Lung (tissue), 12 donors: Measurements from ENCODE around the gene SLC25A48. TPM values are rescaled to one million over a fixed set of nuclear protein-coding genes. Genes with fewer than 3 reads are reported as not detected.

Experiments
- ATAC-seq: fragments of 200-7000 bp; cut with Tn5 transposase; one replicate; pipeline ENCODE4 v1.9.1; 2020; ENCODE audit warnings: moderate number of reproducible peaks; ENCODE audit not compliant: insufficient read depth, low FRiP score
- DNase-seq, 3 donors: peaks; one replicate each; pipeline ENCODE4 v3.0.0-alpha.2; 2013 to 2017
- H3K27ac ChIP-seq, 2 donors: one replicate each; pipeline ENCODE4 v1.5.1; 2013; ENCODE audit warnings: mild to moderate bottlenecking in 2 of 2, moderate library complexity in 2 of 2, control low read depth in 1 of 2, inconsistent platforms in 1 of 2, low read depth in 1 of 2, low read length in 1 of 2
- H3K27me3 ChIP-seq, 3 donors: one replicate each; pipeline ENCODE4 v1.5.1; 2013; ENCODE audit warnings: low read length in 2 of 3; ENCODE audit not compliant: control insufficient read depth in 3 of 3, insufficient read depth in 3 of 3
- H3K36me3 ChIP-seq, 4 donors: one replicate each; pipeline ENCODE4 v1.5.1; 2013; ENCODE audit warnings: low read length in 4 of 4, mild to moderate bottlenecking in 1 of 4, moderate library complexity in 1 of 4; ENCODE audit not compliant: control insufficient read depth in 4 of 4, insufficient read depth in 4 of 4
- H3K4me1 ChIP-seq, 5 donors: one replicate each; pipeline ENCODE4 v1.5.1; 2013; ENCODE audit warnings: low read length in 5 of 5, mild to moderate bottlenecking in 2 of 5, moderate library complexity in 1 of 5; ENCODE audit not compliant: control insufficient read depth in 5 of 5, insufficient read depth in 5 of 5
- H3K4me3 ChIP-seq: one replicate; pipeline ENCODE4 v1.5.1; 2013; ENCODE audit warnings: mild to moderate bottlenecking, control low read depth, moderate library complexity
- H3K9ac ChIP-seq, 2 donors: one replicate each; pipeline ENCODE4 v1.5.1; 2013; ENCODE audit warnings: low read length in 2 of 2, control low read depth in 1 of 2; ENCODE audit not compliant: insufficient read depth in 1 of 2
- H3K9me3 ChIP-seq, 4 donors: one replicate each; pipeline ENCODE4 v1.5.1; 2013; ENCODE audit warnings: low read length in 3 of 4, mild to moderate bottlenecking in 1 of 4, moderate library complexity in 1 of 4; ENCODE audit not compliant: control insufficient read depth in 4 of 4, insufficient read depth in 3 of 4
- WGBS, 2 donors: extraction: QIAGEN DNeasy Blood & Tissue Kit; methylation state at CpG; one replicate each; pipeline ENCODE4 v1.1.7; 2013; 5-methylcytosine and 5-hydroxymethylcytosine counted together
- polyA plus RNA-seq, 2 donors: library from polyadenylated mRNA; stranded (reverse); fragments of 200-250 nt; gene quantifications; one replicate each; pipeline ENCODE4 v1.2.1, GENCODE V29; 2013
- total RNA-seq, 2 donors: library from RNA; depleted of rRNA in 1 of 2; stranded (reverse); fragments of >200 nt in 1 of 2; gene quantifications; one replicate each; pipeline ENCODE4 v1.2.1, GENCODE V29; 2014 to 2021
- TF ChIP-seq, protein P1 (sequence below): IDR thresholded peaks from 2 replicates; pipeline ENCODE4 v1.5.1; 2012; ENCODE audit warnings: mild to moderate bottlenecking; ENCODE audit errors: control extremely low read depth, extremely low read depth
- donor health status: control.
- donor health status: control.
- donor health status: Bipolar disorder and iron deficiency.
- donor health status: healthy.
- donor health status: DM: yes; HTN: yes; CAD: no.

SLC25A48 gene
- total and polyA plus RNA-seq, 4 donors: not detected

DNA sequence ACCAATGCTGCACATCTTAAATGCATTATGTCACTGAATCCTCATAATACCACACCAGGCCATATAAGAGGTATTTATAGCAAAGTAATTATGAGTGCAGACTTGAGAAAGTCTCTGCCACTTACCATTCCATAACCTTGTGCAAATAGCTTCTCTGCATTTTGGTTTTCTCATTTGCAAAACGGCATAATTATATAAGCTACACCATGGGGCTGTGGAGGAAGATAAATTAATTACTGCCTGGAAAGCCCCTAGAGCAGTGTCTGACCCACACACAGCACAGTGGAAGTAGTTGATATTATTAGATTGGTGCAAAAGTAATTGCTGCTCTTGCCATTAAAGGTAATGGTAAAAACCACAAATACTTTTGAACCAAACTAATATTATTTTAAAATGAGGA lies 70.7 kb downstream of the SLC25A48 start:
- Histone ChIP-seq H3K27ac (no peak overlapping the region), H3K4me1 (no peaks in the 10 kb centered on the region), H3K9me3 (no peaks in the 10 kb centered on the region), H3K9ac (no peak overlapping the region), H3K4me3 (no peak overlapping the region), H3K36me3 (no peaks in the 10 kb centered on the region), H3K27me3 (peaks cover 0 to 3% (median 2%) of the 10 kb centered on the region in 3 donors)
- 56 to 74% methylated on average over 1 of the region's 1 CpG for WGBS, 2 donors
- TF ChIP-seq, protein P1, sequence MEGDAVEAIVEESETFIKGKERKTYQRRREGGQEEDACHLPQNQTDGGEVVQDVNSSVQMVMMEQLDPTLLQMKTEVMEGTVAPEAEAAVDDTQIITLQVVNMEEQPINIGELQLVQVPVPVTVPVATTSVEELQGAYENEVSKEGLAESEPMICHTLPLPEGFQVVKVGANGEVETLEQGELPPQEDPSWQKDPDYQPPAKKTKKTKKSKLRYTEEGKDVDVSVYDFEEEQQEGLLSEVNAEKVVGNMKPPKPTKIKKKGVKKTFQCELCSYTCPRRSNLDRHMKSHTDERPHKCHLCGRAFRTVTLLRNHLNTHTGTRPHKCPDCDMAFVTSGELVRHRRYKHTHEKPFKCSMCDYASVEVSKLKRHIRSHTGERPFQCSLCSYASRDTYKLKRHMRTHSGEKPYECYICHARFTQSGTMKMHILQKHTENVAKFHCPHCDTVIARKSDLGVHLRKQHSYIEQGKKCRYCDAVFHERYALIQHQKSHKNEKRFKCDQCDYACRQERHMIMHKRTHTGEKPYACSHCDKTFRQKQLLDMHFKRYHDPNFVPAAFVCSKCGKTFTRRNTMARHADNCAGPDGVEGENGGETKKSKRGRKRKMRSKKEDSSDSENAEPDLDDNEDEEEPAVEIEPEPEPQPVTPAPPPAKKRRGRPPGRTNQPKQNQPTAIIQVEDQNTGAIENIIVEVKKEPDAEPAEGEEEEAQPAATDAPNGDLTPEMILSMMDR: no peak
- ATAC-seq (no peak), DNase-seq (no peak)

DNA sequence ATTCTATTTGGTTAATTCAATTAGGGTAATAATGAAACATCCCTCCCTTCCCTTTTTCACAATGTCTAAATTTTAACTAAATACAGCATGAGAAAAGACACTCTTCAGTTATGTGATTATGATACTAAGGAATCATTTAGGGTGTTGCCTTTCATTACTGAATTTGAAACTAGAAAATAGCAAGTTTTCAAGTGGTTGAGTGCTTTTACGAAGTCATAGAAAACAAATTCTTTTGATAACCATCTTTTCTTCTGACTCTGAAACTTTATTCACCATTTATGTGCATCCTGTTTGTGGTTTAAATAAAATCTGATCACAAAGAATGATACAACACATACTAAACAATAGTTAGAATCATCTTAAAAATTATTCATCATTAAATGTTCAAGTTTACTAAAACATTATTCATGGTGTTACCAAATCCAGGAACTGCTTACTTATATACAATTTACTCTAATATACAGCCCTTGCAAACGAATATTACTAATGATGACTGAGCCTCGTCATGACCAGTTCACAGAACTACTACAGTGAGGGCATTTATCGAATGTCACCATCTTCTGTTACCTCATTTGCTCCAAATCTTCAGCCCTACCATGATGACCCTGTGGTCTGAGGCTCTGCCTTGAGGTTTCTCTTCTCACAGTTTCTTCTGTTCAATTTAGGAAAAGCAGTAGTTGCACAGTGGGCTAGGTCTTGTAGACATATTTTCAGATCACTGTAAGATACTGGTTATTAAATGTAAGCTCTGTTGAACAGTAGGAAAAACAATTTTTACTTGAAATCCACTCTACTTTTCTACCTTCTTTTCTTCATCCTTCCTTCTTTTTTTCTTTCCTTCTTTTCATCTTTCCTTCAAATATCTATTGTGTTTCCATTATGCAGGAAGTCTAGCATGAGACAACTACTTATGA lies 79.5 kb downstream of the SLC25A48 start:
- 66 to 80% methylated on average over 4 of the region's 4 CpGs for WGBS, 2 donors
- DNase-seq (no peak), ATAC-seq (no peak)
- no peak overlapping the region for H3K4me3 ChIP-seq
- H3K4me1 ChIP-seq: no peaks in the 10 kb centered on the region
- peaks cover 0 to 2% (median 0%) of the 10 kb centered on the region in 4 donors for H3K9me3 ChIP-seq
- no peak overlapping the region for H3K9ac ChIP-seq
- TF ChIP-seq, protein P1: no peak
- peaks cover 3 to 12% (median 5%) of the 10 kb centered on the region in 3 donors for H3K27me3 ChIP-seq
- H3K36me3 ChIP-seq: no peaks in the 10 kb centered on the region
- no peak overlapping the region for H3K27ac ChIP-seq

DNA sequence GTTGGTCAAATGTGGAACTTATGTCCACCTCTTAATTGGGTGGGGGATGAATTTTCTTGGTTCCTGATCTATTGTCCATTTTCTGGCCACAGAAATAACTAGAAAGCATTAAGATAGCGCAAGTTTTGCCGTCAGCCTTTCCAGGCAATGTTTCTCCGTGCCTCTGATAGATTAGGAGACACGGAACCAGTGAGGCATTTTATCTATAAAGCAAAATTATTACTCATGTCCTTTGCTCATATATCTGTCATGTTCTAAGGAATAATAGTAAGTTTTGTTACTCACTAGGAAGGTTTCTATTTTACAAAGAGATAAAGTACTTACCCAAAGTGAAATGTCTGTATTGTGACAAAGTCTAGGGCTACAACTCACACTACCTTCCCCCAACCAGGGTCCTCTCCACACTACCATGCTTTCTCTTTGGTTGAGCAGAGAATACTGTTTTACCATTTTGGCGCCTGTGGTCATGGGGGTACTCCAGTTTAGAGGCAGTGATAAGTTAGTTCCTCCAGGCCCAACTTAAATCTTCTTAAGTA lies 81.1 kb downstream of the SLC25A48 start:
- TF ChIP-seq, protein P1: no peak

More for the DNA sequence above, 81.1 kb downstream of the SLC25A48 start:
- peaks cover 0 to 2% (median 0%) of the 10 kb centered on the region in 4 donors for H3K9me3 ChIP-seq
- no peak overlapping the region for H3K27ac ChIP-seq
- H3K4me3 ChIP-seq: no peak overlapping the region
- no peak overlapping the region for H3K9ac ChIP-seq
- no peaks in the 10 kb centered on the region for H3K4me1 ChIP-seq
- DNase-seq (no peak), ATAC-seq (no peak)
- H3K36me3 ChIP-seq: no peaks in the 10 kb centered on the region
- peaks cover 3 to 18% (median 8%) of the 10 kb centered on the region in 3 donors for H3K27me3 ChIP-seq
- WGBS, 2 donors: 88 to 94% methylated on average over 5 of the region's 5 CpGs
